Activated T-cell treated with anti-CD3 and anti-CD28 coated beads for 24 hours (primary cell): ENCODE results near the gene PAX5.

Source experiments
- DNase-seq: peaks from one replicate; pipeline ENCODE4 v3.0.0-alpha.2; 2020; ENCODE audit warnings: low read depth

The PAX5 gene

GRCh38 chr9:37037503-37038301 lies 3.6 kb upstream of the PAX5 start:
- DNase-seq = no peak

GRCh38 chr9:37036776-37037502 lies 2.9 kb upstream of the PAX5 start:
- DNase-seq = no peak

- no peak for DNase-seq
Observed at GRCh38 chr9:37036371-37036775, 2.3 kb upstream of the PAX5 start.

- no peak for DNase-seq
Observed at GRCh38 chr9:37035648-37036370, 1.7 kb upstream of the PAX5 start.

- no peak for DNase-seq
Observed at GRCh38 chr9:37034938-37035647, 1.0 kb upstream of the PAX5 start.

GRCh38 chr9:37034305-37034937 lies 353 bp upstream of the PAX5 start:
- DNase-seq = no peak

- DNase-seq = no peak
Observed at GRCh38 chr9:37033141-37033540, 927 bp downstream of the PAX5 start.

- DNase-seq = no peak
Observed at GRCh38 chr9:37032713-37033112, 1.4 kb downstream of the PAX5 start.

- DNase-seq = no peak
Observed at GRCh38 chr9:37031902-37032301, 2.2 kb downstream of the PAX5 start.

- DNase-seq = no peak
Observed at GRCh38 chr9:37031081-37031480, 3.0 kb downstream of the PAX5 start.

- no peak for DNase-seq
Observed at GRCh38 chr9:37030611-37030939, 3.5 kb downstream of the PAX5 start.

GRCh38 chr9:37029776-37030610 lies 4.1 kb downstream of the PAX5 start:
- no peak for DNase-seq

GRCh38 chr9:37029304-37029775 lies 4.7 kb downstream of the PAX5 start:
- no peak for DNase-seq

- DNase-seq = no peak
Observed at GRCh38 chr9:37028420-37029031, 5.5 kb downstream of the PAX5 start.

- peak; percentile 84 for DNase-seq
Observed at GRCh38 chr9:37027582-37028419, 6.3 kb downstream of the PAX5 start.

GRCh38 chr9:37026931-37027581 lies 7.0 kb downstream of the PAX5 start:
- DNase-seq = no peak

- DNase-seq = no peak
Observed at GRCh38 chr9:37026113-37026930, 7.7 kb downstream of the PAX5 start.

- no peak for DNase-seq
Observed at GRCh38 chr9:37025823-37026112, 8.3 kb downstream of the PAX5 start.
